AML-193 (cell line): ENCODE results near the gene ZNF446.
"Not testable (repeated sequence)": the region's sequence is repeated elsewhere in the genome, so short reads cannot be mapped to it uniquely, and the experiment has no call there.

Experiments
- DNase-seq, 2 experiments: peaks; one replicate each; lab custom pipeline; 2025; lab: John Stamatoyannopoulos, UW

ZNF446 gene

DNA sequence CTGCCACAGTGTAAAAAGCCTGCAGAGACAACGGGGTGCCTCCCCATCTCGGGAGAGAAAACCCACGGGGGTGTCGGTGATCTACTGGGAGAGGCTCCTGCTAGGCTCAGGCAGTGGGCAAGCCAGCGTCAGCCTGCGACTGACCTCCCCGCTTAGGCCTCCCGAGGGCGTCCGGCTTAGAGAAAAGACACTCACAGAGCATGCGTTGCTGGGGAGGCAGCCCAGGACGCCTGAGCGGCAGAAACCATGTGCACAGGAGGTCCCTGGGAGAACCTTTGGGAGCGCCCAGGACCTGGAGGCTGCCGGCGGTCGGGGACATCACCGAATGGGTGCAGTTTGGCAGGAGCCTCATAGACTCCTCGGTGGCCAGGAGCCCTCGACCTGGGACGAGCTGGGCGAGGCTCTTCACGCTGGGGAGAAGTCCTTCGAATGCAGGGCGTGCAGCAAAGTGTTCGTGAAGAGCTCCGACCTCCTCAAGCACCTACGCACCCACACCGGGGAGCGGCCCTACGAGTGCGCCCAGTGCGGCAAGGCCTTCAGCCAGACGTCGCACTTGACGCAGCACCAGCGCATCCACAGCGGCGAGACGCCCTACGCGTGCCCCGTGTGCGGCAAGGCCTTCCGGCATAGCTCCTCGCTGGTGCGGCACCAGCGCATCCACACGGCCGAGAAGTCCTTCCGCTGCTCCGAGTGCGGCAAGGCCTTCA, 5.2 kb upstream of the ZNF446 start:
- DNase-seq: not testable (repeated sequence)

DNA sequence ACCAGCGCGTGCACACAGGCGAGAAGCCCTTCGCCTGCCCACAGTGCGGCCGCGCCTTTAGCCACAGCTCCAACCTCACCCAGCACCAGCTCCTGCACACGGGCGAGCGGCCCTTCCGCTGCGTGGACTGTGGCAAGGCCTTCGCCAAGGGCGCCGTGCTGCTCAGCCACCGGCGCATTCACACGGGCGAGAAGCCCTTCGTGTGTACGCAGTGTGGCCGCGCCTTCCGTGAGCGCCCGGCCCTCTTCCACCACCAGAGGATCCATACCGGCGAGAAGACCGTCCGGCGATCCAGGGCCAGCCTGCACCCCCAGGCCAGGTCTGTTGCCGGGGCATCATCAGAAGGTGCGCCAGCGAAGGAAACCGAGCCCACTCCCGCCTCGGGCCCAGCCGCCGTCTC, 4.4 kb upstream of the ZNF446 start:
- no peak for DNase-seq

DNA sequence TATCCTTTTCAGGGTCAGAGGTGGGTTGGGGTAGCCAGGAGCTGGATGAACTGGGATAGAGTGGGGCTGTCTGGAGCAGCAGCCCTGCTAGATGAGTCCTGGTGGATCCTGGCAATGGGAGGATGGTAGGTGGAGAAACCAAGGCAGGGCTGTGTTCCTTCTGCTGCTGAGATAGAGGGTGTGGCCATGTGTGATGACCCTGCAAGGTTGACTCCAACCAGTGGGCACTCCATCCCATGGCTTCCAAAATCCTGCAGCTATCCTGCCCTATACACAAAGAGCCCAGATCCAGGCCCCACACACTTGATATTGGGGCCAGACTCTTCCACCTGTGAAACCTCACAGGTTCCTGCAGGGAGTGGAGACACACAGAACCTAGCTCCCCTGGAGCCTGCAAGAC, 2.4 kb upstream of the ZNF446 start:
- DNase-seq: no peak

DNA sequence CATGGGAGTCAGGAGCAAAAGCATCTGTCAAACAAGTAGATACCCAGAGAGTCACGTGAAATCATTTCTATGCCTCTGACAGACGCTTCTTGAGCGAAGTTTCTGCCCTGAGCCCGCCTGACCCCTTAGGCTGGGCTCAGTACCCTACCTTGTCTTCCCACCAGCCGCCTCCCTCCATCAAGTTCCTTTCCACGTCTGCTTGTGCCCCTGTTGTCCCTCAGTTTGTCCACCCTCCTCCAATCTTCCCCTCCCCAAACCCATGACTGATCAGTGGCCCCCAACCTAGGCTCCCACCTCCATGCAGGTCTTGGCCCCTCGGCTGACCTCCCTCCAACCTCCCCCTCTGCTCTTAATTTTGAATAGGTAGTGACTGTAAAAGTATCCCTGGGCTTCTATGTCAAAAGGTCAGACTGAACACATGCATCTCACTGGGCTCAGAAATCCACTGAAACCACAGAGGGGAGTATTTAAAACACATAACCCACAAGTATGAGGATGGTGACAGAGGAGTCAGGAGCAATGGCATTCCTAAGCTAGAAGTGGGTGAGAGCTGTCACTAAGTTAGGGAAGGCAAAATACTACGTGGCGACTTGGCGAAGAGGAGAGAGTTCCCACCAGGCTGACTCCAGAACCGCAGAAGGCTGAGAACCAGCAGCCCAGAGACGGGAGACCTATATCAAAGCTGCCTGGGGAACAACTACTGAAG, 1.7 kb upstream of the ZNF446 start:
- no peak for DNase-seq

DNA sequence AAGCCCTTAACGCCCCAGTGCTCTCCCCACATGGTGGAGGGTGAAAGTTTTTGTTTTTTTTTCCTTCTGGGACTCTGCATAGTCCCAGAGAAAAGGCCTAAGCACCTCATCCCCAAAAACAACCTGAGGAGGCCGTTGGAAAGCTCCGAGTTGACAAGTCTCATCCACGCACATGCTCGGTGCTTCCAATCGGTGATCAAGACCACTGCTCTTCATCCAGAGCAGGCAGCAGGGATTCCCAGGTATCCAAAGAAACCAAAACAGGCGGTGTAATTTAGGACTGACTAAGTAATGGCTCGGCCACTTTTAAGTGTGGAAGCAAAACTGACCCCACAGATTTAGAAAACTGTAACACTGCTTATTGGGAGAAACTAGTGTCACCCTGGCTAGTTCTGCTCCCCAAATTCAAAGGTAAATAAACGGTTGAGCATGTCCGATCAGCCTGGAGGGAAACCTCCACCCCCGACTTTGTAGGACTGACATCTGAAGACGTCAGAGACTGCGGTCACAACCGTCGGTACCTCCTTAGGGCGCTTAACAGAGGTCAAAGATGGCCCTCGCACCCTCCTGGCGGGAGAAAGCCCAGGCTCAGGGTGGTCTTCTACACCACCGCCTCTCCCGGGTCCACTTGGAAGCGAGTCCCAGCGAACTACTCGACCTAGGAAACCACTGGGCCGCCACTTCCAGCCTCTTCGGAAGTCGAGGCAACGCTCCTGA, 997 bp upstream of the ZNF446 start:
- DNase-seq: no peak

DNA sequence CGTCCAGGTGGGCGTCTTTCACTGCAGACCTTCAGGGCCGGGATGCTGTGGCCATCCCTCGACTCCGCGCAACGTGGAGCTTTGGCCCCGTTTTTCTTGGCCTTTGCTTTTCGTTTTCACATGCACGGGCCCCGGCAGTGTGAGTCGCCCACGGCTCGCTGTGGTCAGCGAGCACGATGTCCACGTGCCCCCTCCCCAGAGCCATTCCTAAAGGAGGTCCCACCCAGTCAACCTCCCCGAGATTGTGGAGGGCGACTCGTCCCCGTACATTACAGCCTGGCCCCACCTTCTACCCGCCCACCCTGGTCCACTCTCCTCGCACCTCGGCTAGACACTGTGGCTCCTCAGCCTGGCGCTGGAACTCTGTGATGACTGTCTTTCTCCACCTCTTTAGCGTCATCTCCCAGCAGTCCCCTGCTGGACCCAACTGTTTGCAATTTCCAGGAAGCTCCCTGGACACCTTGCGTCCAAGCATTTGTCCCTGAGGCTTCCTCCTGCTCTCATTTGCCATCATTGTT, 405 bp downstream of the ZNF446 start:
- DNase-seq: no peak

DNA sequence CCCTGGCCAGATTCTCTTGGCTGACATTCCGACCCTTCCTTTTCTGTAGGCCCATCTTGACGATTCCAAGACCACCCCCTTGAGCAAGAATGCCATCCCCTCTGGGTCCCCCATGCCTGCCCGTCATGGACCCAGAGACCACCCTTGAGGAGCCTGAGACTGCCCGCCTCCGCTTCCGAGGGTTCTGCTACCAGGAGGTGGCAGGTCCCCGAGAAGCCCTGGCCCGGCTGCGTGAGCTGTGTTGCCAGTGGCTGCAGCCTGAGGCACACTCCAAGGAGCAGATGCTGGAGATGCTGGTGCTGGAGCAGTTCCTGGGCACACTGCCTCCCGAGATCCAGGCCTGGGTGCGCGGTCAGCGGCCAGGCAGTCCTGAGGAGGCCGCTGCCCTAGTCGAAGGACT, 978 bp downstream of the ZNF446 start:
- DNase-seq: no peak

DNA sequence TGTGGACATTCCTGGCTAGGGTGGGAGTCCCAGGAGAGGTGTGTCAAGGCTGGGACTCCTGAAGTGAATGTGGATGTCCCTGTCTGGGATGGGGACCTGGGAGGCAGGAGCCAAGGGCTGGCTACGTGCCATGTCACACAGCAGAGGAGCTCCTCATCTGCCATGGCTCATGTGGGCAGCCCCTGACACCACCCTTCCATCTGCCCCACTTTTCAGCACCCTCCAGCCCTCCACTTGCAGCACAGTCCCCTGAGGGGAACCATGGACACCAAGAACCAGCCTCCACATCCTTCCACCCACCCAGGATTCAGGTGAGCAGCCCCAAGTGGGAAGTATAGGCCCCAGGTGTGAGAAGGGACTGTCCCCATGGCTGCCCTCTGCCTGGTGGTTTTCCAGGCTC, 1.7 kb downstream of the ZNF446 start:
- no peak for DNase-seq

DNA sequence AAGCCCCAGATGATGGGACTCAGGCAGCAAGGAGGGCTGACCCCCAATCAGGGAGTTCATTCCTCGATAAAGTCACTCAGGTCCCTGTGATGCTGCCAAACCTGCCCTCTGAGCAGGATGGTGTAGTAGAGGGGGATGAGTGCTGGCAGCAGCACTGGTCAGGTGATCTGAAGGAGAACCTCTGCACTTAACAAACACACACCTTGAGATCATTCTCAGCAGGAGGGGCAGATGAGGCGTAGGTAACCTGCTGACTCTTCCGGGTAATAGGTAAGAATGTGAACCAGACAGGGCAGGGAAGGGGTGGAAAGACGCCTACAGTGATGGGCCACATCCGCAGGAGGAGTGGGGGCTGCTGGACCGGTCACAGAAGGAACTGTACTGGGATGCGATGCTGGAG, 3.2 kb downstream of the ZNF446 start:
- no peak for DNase-seq

DNA sequence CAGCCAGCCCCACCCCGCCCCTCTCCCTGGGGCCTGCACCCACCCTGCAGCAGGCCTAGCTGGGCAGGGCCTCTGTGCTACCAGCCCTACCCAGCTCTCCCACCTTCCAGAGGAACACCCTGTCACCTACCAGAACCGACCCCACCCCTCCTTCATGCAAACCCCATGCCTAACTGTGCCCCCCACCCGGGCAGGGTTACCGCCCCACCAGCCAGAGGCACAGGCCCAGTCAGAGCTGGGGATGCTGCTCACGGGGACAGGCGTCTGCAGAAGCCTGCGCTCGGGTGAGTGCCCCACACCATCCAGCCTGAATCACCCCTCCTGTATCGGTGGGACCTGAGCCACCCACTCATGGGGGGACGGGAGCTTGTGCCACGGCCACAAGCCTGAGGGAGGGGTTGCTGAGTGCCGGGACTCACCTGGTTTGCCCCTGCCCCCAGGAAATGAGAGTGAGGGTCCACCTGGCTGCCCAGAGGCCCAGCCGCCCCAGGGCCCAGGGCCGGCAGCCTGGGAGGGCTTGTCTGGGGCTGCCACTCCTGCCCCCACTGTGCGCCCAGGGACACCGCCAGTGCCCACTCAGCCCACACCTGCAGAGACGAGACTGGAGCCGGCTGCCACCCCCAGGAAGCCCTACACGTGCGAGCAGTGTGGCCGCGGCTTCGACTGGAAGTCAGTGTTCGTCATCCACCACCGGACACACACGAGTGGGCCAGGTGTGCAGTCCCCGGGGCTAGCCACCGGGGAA, 3.8 kb downstream of the ZNF446 start:
- DNase-seq: no peak

DNA sequence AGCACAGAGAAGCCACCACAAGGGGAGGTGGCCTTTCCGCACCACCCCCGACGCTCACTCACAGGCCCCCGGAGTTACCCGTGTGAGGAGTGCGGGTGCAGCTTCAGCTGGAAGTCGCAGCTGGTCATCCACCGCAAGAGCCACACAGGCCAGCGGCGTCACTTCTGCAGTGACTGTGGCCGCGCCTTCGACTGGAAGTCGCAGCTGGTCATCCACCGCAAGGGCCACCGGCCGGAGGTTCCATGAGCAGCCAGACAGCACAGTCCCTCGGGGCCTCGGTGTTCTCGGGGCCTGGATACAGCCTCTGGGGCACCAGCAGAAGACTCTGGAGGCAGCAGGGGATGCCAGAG, 4.3 kb downstream of the ZNF446 start:
- no peak for DNase-seq

DNA sequence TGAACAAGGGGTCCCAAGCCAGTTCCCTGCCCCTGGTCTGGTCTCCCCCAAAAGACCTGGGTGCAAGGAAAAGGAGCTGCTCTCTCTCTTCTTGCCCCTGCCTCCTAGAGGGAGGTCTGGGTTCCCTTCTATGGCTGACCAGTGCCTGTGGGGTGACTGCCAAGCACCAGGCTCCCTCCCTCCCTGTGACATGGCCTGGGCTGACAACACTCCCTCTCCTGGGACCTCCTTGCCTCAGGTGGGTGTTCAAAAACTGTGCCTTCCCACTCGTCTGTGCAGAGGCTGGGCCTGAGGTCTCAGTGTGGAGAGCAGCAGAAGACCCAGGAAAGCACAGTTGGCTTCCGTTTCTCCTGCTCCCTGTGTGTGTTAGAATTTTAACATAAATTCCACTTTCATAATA, 4.7 kb downstream of the ZNF446 start:
- DNase-seq: no peak

DNA sequence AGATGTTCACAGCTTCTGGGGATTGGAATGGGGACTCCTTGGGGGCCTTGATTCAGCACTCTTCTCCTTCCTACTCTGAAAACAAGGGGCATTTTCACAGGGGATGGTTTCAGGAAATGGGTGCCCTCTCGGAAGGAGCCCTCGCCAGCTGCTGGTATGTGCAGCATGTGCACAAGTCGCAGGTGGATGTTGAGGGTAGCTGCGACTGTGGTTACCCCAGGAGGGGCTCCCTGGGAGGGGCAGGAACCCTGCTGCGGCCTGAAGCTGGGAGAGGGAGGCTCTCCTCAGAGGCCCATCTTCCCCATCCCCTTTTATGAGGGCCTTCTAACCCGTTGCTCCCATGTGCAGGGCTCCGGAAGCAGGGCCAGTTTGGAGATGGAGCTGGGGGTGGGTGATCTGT, 6.2 kb downstream of the ZNF446 start:
- no peak for DNase-seq

DNA sequence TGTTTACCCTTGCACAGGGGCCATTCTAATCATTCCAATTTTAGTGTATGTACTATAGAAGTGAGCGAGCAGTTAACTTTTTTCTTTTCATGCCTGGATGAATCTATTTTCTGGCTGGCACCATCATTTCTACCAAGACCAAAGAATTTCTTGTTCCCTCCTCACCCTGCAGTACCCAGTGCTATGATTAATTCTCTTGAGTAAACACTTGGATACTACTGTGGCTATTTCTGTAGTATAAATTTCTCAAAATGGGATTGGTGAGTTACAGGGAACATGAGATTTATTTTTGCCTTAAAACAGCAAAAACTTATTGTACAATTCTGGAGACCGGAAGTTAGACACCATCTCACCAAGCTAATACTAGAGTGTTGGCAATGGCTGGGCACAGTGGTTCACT, 7.6 kb downstream of the ZNF446 start:
- no peak for DNase-seq

DNA sequence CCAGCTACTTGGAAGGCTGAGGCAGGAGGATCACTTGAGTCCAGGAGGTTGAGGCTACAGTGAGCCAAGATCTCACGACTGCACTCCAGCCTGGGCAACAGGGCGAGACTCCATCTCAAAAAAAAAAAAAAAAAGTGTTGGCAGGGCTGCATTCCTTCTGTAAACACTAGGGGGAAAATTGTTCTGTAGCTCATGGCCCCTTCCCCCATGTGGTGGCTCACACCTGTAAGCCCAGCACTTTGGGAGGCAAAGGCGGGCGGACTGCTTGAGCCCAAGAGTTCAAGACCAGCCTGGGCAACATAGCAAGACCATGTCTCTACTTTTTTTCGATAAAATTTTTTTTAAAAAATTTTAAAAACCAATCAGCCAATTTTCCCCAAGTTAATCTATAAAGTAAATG, 8.2 kb downstream of the ZNF446 start:
- not testable (repeated sequence) for DNase-seq

DNA sequence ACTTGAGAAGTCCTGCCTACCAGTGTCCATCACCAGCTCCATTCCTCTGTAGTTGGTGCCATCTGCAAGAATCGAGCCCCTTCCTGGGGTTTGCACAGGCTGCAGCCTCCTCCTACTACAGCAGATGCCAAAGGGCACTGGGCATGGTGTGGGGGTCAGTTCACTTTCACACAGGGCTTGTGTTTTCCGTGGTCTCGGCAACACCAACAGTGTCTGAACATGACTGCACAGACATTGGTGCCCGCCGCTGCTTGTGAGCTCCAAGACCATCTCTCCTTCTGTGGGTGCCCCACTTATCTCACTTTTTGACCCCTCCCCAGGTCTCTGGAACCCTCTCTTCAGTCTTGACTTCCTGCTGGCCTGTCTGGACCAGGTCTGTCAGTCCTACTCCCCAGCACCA, 15.2 kb downstream of the ZNF446 start:
- DNase-seq: no peak

DNA sequence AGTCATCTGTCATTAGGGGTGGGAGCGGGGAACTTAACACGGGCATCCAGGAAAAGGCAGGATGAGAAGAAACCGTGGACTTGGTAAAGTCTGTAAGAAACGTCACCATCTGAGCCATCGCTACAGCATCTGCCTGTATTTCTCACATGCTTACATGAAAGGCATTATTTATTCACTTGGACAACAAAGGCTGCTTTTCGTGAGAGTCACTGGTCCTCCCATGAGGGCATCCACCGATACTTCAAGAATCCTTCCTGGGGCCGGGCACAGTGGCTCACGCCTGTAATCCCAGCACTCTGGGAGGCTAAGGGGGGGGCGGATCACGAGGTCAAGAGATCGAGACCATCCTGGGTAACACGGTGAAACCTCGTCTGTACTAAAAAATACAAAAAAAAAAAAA, 16.1 kb downstream of the ZNF446 start:
- no peak for DNase-seq

DNA sequence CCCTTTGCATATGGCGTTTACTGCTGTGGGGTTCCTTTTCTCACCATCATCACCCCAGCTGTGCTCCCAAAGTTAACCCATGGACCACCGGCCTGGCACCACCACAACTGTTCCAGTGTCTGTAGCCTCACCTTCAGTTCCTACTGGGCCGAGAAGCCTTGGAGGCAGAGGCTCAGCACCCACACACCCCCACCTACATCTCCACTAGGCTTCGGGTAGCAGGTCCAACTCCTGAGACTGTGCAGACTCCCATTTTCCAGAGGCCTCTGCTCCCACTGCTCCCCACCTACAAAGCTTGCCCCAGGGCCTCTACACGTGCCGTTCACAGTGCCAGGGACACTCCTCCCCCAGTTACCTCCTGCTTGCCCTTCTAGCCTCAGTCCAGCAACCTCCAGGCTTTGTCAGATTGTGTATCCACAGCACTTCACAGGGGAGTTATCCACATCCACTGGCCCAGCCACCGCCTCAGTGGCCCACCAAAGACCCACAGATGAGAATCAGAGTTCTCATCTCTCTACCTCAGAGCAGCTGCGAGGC, 21.6 kb downstream of the ZNF446 start:
- no peak for DNase-seq

DNA sequence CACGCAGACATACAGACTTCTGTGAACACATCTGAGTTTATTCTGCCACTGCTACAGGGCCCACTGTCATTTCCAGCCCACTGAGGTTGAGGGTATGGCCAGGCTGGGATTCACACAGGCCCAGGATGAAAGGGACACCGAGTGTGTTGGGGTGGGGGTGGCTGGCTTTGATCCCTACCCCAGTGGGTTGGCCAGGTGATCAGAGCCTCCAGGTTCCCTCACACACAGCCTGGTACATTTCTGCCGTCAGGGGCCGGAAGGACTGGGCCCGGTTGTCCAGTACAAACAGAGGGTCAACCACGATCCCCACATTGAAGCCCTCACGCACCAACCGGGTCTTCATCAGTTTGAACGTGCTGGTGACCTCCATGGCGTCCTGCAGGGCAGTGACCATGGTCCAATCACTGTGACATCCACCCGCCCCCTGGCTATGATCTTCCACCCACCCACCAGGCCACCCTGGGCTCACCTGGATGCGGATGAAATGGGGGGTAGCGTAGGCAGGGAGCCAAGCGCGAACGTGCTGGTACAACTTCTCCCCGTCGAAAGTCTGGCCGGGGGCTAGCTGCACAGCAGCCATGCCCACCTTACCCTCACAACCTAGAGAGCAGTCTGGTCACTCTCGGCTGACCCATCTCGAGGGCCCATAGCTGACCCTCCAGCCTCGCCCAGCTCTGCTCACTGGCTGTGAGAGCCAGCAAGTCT, 22.3 kb downstream of the ZNF446 start:
- DNase-seq: no peak

DNA sequence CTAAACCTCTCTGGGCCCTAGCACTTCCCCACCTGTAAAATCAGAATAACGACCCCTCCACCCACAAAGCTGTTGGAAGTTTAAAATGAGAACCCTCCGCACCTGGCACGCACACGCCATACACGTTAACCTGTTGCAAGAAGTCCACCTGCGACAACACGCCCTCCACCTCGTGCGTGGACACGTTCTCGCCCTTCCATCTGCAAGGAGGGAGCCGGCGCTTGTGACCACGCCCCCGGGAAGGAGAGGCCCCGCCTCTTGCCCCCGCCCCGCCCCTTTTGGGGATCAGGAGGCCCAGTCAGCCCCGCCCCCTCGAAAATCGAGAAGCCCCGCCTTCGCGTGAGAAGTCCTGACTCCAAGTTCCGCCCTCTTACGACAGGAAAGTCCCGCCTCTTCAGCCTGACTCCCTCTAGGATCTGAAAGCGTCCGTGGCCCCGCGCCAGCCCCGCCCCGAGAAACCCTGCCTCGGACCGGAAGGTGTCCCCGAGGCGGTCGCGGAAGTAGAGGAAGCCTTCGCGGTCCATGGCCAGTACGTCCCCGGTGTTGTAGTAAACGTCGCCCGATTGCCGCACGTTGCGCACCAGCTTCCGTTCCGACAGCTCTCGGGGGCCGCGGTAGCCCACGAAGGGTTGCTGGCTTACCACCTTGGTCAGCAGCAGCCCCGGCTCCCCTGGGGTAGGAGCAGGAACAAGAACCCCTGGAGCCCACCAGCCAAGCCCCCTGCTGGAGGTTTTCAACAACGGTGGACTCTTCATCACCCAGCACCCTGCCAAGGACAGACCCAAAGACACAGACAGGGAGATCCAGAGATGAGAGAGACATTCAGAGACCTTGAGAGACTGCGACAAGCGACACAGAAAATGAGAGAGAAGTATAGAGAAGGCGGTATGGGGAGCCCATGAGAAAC, 23.1 kb downstream of the ZNF446 start:
- DNase-seq: peak; percentile 96 to 99
